Measurements from ENCODE around the gene GNAT1.

Gene GNAT1

DNA sequence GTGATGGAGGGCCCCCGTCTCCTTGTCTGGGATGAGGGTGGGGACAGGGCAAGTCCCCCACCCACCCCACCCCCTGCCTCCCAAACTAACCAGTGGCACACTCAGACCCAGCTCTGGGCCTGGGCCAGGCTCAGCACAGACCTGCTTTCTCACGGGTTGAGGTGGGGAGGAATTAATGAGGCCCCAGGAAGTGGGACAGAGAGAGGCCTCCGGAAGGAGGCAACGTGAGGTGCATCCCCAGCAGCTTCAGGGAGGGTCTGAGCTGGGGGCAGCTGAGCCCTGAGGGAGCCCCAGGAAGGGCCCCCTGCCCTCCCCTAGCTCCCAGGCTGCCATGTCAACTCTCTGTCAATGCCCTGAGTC is 29.6 kb downstream of the GNAT1 start:
- no peak for DNase-seq
- TF ChIP-seq, protein P1, sequence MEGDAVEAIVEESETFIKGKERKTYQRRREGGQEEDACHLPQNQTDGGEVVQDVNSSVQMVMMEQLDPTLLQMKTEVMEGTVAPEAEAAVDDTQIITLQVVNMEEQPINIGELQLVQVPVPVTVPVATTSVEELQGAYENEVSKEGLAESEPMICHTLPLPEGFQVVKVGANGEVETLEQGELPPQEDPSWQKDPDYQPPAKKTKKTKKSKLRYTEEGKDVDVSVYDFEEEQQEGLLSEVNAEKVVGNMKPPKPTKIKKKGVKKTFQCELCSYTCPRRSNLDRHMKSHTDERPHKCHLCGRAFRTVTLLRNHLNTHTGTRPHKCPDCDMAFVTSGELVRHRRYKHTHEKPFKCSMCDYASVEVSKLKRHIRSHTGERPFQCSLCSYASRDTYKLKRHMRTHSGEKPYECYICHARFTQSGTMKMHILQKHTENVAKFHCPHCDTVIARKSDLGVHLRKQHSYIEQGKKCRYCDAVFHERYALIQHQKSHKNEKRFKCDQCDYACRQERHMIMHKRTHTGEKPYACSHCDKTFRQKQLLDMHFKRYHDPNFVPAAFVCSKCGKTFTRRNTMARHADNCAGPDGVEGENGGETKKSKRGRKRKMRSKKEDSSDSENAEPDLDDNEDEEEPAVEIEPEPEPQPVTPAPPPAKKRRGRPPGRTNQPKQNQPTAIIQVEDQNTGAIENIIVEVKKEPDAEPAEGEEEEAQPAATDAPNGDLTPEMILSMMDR (IDR thresholded peaks at IDR 0.05) = no peak
- H3K27ac ChIP-seq = no peak overlapping the region
- intact Hi-C loops (cut with DNase I; ENCODE audit: low total_unique reads) = no loop called here
- peaks cover 0 to 6% of the 10 kb centered on the region in 2 donors for H3K27me3 ChIP-seq
- H3K9me3 ChIP-seq = no peaks in the 10 kb centered on the region
- no peaks in the 10 kb centered on the region for H3K36me3 ChIP-seq
- no peak overlapping the region for H3K4me3 ChIP-seq
- peaks cover 0 to 5% (median 2%) of the 10 kb centered on the region in 4 donors for H3K4me1 ChIP-seq

DNA sequence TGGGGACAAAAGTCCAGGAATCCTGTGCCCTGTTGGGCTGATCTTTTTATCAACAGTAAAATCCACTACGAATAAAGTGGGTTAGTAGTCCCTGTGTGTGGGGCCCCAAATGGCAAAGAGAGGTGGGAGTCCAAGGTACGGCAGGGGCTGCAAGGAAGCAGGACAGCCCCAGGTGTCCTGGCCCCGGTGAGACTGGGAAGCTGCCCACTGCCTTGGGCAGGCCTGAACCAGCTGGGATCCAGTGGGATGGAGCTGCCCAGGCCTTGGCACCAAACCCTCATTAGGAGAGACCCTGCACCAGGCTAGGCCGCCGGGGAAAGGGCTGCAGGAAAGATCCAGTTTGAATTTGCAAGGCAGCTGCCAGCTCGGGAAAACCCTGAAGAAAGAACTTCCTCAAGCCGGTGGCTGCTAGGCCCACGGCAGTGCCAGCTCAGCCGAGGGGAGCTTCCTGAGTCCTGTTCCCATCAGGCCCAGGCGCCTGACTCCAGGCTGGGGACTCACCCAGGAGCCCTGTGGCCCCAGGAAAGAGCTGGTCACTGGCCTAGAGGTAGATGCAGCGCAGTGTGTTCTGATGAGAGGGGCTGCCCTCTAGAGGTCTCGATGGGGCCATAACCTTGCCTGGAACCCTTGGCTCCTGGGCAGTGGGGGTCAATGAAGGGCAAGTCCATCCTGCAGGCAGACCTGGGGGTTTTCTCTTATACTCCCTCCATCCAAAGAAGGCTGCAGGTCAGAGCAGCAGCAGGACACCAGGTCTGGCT is 30.2 kb downstream of the GNAT1 start:
- Histone ChIP-seq H3K36me3 (no peaks in the 10 kb centered on the region), H3K27ac (no peak overlapping the region), H3K9me3 (no peaks in the 10 kb centered on the region), H3K4me1 (peaks cover 0 to 10% (median 5%) of the 10 kb centered on the region in 4 donors), H3K27me3 (peaks cover 0 to 6% of the 10 kb centered on the region in 2 donors), H3K4me3 (no peak overlapping the region)
- TF ChIP-seq, protein P1 (IDR thresholded peaks at IDR 0.05) = no peak
- intact Hi-C loops (cut with DNase I; ENCODE audit: low total_unique reads) = no loop called here
- DNase-seq = no peak

DNA sequence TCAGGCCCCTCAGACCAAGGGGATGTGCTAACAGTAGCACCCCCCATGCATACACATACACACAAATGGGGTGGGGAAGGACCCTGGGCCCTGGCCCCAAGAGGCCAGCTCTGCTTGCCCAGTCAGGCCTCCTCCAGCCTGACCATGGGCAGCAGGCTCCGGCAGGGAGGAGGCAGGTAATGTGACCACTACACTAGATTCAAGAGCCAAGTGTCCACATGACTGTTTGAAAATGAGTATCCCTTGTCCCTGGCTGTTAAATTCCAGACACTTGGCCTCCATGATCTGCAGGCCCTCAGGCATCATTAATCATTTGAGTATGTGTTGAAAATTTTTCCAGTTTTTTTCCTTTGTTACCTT is 30.7 kb downstream of the GNAT1 start:
- no peaks in the 10 kb centered on the region for H3K36me3 ChIP-seq
- H3K4me3 ChIP-seq = no peak overlapping the region
- H3K27ac ChIP-seq = no peak overlapping the region
- intact Hi-C loops (cut with DNase I; ENCODE audit: low total_unique reads) = no loop called here
- TF ChIP-seq, protein P1 (IDR thresholded peaks at IDR 0.05) = no peak
- peaks cover 0 to 16% (median 10%) of the 10 kb centered on the region in 4 donors for H3K4me1 ChIP-seq
- DNase-seq = no peak
- peaks cover 0 to 6% of the 10 kb centered on the region in 2 donors for H3K27me3 ChIP-seq
- no peaks in the 10 kb centered on the region for H3K9me3 ChIP-seq

DNA sequence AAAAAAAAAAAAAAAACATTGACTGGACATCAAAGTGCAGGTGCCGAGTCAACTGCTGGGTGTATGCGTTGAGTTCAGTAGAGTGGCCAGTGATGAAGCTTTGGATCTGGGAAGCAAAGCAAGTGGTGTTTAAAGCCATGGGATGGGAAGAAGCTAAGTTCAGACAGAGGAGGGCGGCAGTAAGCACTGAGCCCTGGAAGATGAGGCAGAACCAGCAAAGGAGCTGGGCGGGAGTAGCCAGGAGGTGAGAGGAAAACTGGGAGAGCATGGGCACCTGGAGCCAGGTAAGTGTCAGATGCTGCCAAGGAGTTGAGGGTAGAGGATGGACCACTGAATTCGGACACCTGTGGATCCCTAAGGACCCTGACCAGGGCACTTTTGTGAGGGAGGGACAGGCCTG is 33.2 kb downstream of the GNAT1 start:
- intact Hi-C loops (cut with DNase I; ENCODE audit: low total_unique reads) = no loop called here
- H3K4me1 ChIP-seq = peaks cover 0 to 32% (median 18%) of the 10 kb centered on the region in 4 donors
- no peaks in the 10 kb centered on the region for H3K9me3 ChIP-seq
- no peak overlapping the region for H3K4me3 ChIP-seq
- H3K27ac ChIP-seq = no peak overlapping the region
- H3K36me3 ChIP-seq = no peaks in the 10 kb centered on the region
- TF ChIP-seq, protein P1 (IDR thresholded peaks at IDR 0.05) = no peak
- no peak for DNase-seq
- H3K27me3 ChIP-seq = peaks cover 0 to 6% of the 10 kb centered on the region in 2 donors

DNA sequence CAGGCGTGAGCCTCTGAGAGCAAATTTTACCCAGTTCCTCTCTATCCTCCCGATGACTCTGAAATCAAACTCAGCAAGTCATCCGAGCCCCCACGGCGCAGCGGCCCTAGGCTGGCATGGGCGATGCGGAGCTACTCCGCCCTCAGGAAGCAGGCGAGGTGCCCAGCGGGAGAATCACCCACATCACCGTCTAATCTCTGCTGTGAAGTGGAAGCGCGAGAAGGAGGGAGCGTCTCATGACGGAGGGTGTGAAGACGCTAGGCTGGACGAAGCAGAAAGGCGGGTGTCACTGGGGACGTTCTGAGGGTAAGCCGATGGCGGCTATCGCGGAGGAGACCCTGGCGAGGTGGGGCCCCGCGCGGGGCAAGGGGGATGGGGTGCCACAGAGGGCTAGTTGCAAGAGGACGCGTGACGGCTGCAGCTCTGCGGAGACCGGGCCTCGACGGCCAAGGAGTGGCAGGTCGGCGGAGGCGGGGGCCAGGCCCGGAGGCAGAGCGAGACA is 35.5 kb downstream of the GNAT1 start:
- peaks cover 0 to 32% (median 18%) of the 10 kb centered on the region in 4 donors for H3K4me1 ChIP-seq
- DNase-seq = peak; percentile 66 to 76

More for the DNA sequence above, 35.5 kb downstream of the GNAT1 start:
- Histone ChIP-seq H3K36me3 (no peaks in the 10 kb centered on the region), H3K9me3 (no peaks in the 10 kb centered on the region), H3K27me3 (peaks cover 0 to 4% of the 10 kb centered on the region in 2 donors), H3K27ac (peak overlapping the region; percentile 37 to 61), H3K4me3 (peak overlapping the region; percentile 67 to 69)
- TF ChIP-seq, protein P1 (IDR thresholded peaks at IDR 0.05) = no peak
- intact Hi-C loops (cut with DNase I; ENCODE audit: low total_unique reads) = loop anchor here (1.0 kb wide), 3 partner anchors 19 to 44 kb away; no protein-coding TSS in a partner anchor
